H1 (cell line): Measurements from ENCODE around the gene CENPV. TPM values are rescaled to one million over a fixed set of nuclear protein-coding genes. Genes with fewer than 3 reads are reported as not detected.

ENCODE experiments used
- NRF1 ChIP-seq: IDR thresholded peaks from 2 replicates; pipeline ENCODE4 v1.6.1; 2011; ENCODE audit warnings: mild to moderate bottlenecking, low read depth, low read length, improper control_type of control experiment
- polyA plus RNA-seq, 7 experiments: library from polyadenylated mRNA; depleted of rRNA in 3 of 7; stranded (reverse) in 5 of 7; unstranded in 2 of 7; fragments of >200 nt in 5 of 7; fragments of 200-250 nt in 2 of 7; gene quantifications; 1 replicate in 5 of 7; 2 replicates in 1 of 7; 4 replicates in 1 of 7; pipeline versions ENCODE4 v1.2.1 to v1.2.3, GENCODE V29; 2011 to 2013; ENCODE audit warnings: missing spikeins in 2 of 7, mixed read lengths in 2 of 7
- total RNA-seq: library from RNA; stranded (reverse); fragmentation: NEBNext Ultra II Directional; extraction: Animal tissue kit (Norgen Biotek cat#: 25700); gene quantifications from 2 replicates; pipeline ENCODE4 v1.2.1, GENCODE V29; 2021

Gene CENPV
- total and polyA plus RNA-seq, 2 of the 8 experiments (the other 6 are each of a cell fraction or from before 2014, with no cell fraction given): 249 to 260 TPM

DNA sequence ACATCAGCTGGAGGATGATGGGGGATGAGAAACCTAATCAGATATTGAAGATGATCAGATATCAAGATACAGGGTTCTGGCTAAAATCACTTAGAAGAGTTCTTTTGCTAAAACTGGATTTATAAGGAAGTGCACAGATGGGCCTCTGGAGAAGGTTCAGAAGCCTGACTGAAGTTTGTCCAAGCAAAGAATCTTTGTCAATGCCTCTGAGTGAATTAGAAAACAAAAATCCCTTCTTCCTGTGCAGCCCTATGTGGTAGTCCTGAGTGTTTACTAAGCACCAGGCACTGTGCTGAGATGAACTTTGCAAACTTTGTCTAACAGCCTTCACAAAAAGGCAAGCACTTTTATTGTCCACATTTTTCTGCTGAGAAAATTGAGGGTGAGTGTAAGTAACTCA, 11.4 kb upstream of the CENPV start (continued):
- no peak for TF ChIP-seq NRF1
- TF ChIP-seq, all 59 proteins: peak for 0
